HepG2 (cell line): ENCODE data around the gene PTH. TPM values are rescaled to one million over a fixed set of nuclear protein-coding genes. Genes with fewer than 3 reads are reported as not detected.
A peak's percentile ranks its signal among the peaks of the same experiment; 100 is the strongest.

ENCODE experiments used
- AHDC1 ChIP-seq: sonication (generic); formaldehyde crosslinking; IDR thresholded peaks from 2 replicates; pipeline ENCODE4 v1.5.1; 2020; ENCODE audit warnings: mild to moderate bottlenecking, missing genetic modification reagents, borderline replicate concordance
- ASH2L ChIP-seq: fragments of 300-600, 200-600 bp; sonication (generic); IDR thresholded peaks from 2 replicates; pipeline ENCODE4 v1.7.0; 2017; ENCODE audit warnings: low read depth, mild to moderate bottlenecking, moderate library complexity, mixed read lengths, low read length; ENCODE audit not compliant: insufficient read length
- CTCF ChIP-seq: sonication (generic); formaldehyde crosslinking; IDR thresholded peaks from 2 replicates; pipeline ENCODE4 v1.5.0; 2020; ENCODE audit warnings: mild to moderate bottlenecking, missing genetic modification reagents, moderate library complexity
- LCORL ChIP-seq, 2 experiments: fragments of 450-650 bp in 1 of 2; sonication (generic) in 1 of 2; formaldehyde crosslinking in 1 of 2; IDR thresholded peaks; 2 replicates each; pipeline versions ENCODE4 v1.5.0 to v1.6.1; 2017 to 2020; ENCODE audit warnings: antibody characterized with exemption in 1 of 2, missing genetic modification reagents in 1 of 2
- PRDM10 ChIP-seq: sonication (generic); formaldehyde crosslinking; IDR thresholded peaks from 2 replicates; pipeline ENCODE4 v1.4.0; 2020; ENCODE audit warnings: low read depth, missing genetic modification reagents
- SP5 ChIP-seq: IDR thresholded peaks from 2 replicates; pipeline ENCODE4 v1.6.1; 2016; ENCODE audit warnings: low read depth, borderline replicate concordance
- TERF1 ChIP-seq: sonication (generic); formaldehyde crosslinking; IDR thresholded peaks from 2 replicates; pipeline ENCODE4 v1.8.0; 2022; ENCODE audit warnings: mild to moderate bottlenecking, missing genetic modification reagents, moderate library complexity
- TGIF2 ChIP-seq: IDR thresholded peaks from 2 replicates; pipeline ENCODE4 v1.6.1; 2016; ENCODE audit warnings: control low read depth, missing compliant biosample characterization
- ZBTB21 ChIP-seq: sonication (generic); formaldehyde crosslinking; IDR thresholded peaks from 2 replicates; pipeline ENCODE4 v1.4.0; 2020; ENCODE audit warnings: missing genetic modification reagents
- ZNF24 ChIP-seq: fragments of 450-650 bp; IDR thresholded peaks from 2 replicates; pipeline ENCODE4 v1.6.1; 2017; ENCODE audit warnings: antibody characterized with exemption, mild to moderate bottlenecking
- ZNF274 ChIP-seq: sonication (generic); formaldehyde crosslinking; IDR thresholded peaks from 2 replicates; pipeline ENCODE4 v1.5.1; 2020; ENCODE audit warnings: mild to moderate bottlenecking, missing genetic modification reagents
- ZNF326 ChIP-seq: sonication (generic); formaldehyde crosslinking; IDR thresholded peaks from 2 replicates; pipeline ENCODE4 v1.4.0; 2020; ENCODE audit warnings: missing genetic modification reagents, borderline replicate concordance
- ZNF777 ChIP-seq: sonication (generic); formaldehyde crosslinking; IDR thresholded peaks from 2 replicates; pipeline ENCODE4 v1.4.0; 2020; ENCODE audit warnings: missing genetic modification reagents
- ZSCAN25 ChIP-seq: sonication (generic); formaldehyde crosslinking; IDR thresholded peaks from 2 replicates; pipeline ENCODE4 v1.8.0; 2022; ENCODE audit warnings: mild to moderate bottlenecking, missing genetic modification reagents
- ZSCAN5A ChIP-seq: sonication (generic); formaldehyde crosslinking; IDR thresholded peaks from 2 replicates; pipeline ENCODE4 v1.8.0; 2022; ENCODE audit warnings: mild to moderate bottlenecking, missing genetic modification reagents, borderline replicate concordance
- polyA plus RNA-seq, 8 experiments: library from polyadenylated mRNA; depleted of rRNA in 3 of 8; stranded (reverse) in 7 of 8; unstranded in 1 of 8; fragments of >200 nt; fragmentation: Illumina TruSeq in 4 of 8; extraction: Trizol in 4 of 8; gene quantifications; 2 replicates each; pipeline versions ENCODE4 v1.2.1 to v1.2.3, GENCODE V29; 2011 to 2016; ENCODE audit warnings: low read depth in 4 of 8, missing spikeins in 1 of 8, mixed read lengths in 1 of 8; ENCODE audit not compliant: insufficient read depth in 1 of 8
- total RNA-seq, 5 experiments: library from RNA; depleted of rRNA; stranded (reverse); fragments of >200 nt; fragmentation: Illumina TruSeq; extraction: Trizol; gene quantifications; 2 replicates each; pipeline ENCODE4 v1.2.3, GENCODE V29; 2016; ENCODE audit warnings: low read depth in 1 of 5

The PTH gene
- total and polyA plus RNA-seq, 2 of the 13 experiments (the other 11 are each of a cell fraction or from before 2014, with no cell fraction given), result not detected

- TF ChIP-seq AHDC1 (CRISPR knock-in tag) (peak; percentile 15; the same call in 1 of the 2 replicates), SP5 (0 out of 2 replicates have a peak, but pooled peaks have one; percentile 35), TGIF2 (CRISPR knock-in tag) (peak; percentile 42; the same call in 1 of the 2 replicates), ASH2L (no peak), ZNF274 (CRISPR knock-in tag) (no peak), ZBTB21 (CRISPR knock-in tag) (no peak), ZSCAN5A (no peak), CTCF (peak; percentile 25; the same call in 1 of the 2 replicates), ZNF777 (CRISPR knock-in tag) (no peak), TERF1 (CRISPR knock-in tag) (no peak), PRDM10 (CRISPR knock-in tag) (no peak), ZSCAN25 (CRISPR knock-in tag) (no peak), ZNF326 (no peak), ZNF24 (no peak), LCORL (IDR thresholded peaks at IDR 0.05) (no peak), LCORL (CRISPR knock-in tag; IDR thresholded peaks at IDR 0.05) (no peak; the same call in 1 of the 2 replicates)
These were observed 33.4 kb downstream of the PTH start (continued) for GRCh38 chr11:13462311-13462900.
